Panc1 (cell line): Measurements from ENCODE around the gene WDR5. TPM values are rescaled to one million over a fixed set of nuclear protein-coding genes. Genes with fewer than 3 reads are reported as not detected.

ENCODE experiments used
- ATAC-seq: fragments of 200-7000 bp; cut with Tn5 transposase; 2 replicates; pipeline ENCODE4 v1.9.1; 2020; ENCODE audit warnings: mild to moderate bottlenecking, moderate library complexity
- BruUV-seq: library from RNA; stranded (reverse); fragments of 400-500 nt; replicated peaks from 2 replicates; lab custom pipeline; 2021; lab: Mats Ljungman, UMichigan
- CTCF ChIA-PET: fragments of 300-600 bp; sonication (Branson Sonifier 250); formaldehyde crosslinking; loops from one replicate; lab custom pipeline; 2022; ENCODE audit warnings: antibody characterized with exemption; lab: Charles Lee
- POLR2A ChIA-PET: fragments of 300-600 bp; sonication (Branson Sonifier 250); formaldehyde crosslinking; loops from one replicate; lab custom pipeline; 2022; ENCODE audit warnings: antibody characterized with exemption; lab: Charles Lee
- DNase-seq: peaks from one replicate; pipeline ENCODE4 v3.0.0-alpha.2; 2010; ENCODE audit warnings: low read depth, low spot score
- H3K27ac ChIP-seq: 2 replicates; pipeline ENCODE4 v1.5.1; 2011; ENCODE audit warnings: mild to moderate bottlenecking, low read length, inconsistent platforms
- H3K27me3 ChIP-seq: fragments of 200-500 bp; sonication (Bioruptor generic); 2 replicates; pipeline ENCODE4 v1.6.0; 2014; ENCODE audit warnings: low read length, inconsistent platforms; ENCODE audit not compliant: control insufficient read depth, insufficient read depth
- H3K36me3 ChIP-seq: fragments of 200-500 bp; sonication (Bioruptor generic); 2 replicates; pipeline ENCODE4 v1.5.1; 2014; ENCODE audit warnings: inconsistent platforms, mild to moderate bottlenecking, low read length, moderate library complexity; ENCODE audit not compliant: control insufficient read depth, insufficient read depth
- H3K4me1 ChIP-seq: 2 replicates; pipeline ENCODE4 v1.5.1; 2011; ENCODE audit warnings: inconsistent platforms, mild to moderate bottlenecking, low read length, moderate library complexity; ENCODE audit not compliant: control insufficient read depth, insufficient read depth
- H3K4me3 ChIP-seq, 2 experiments: 2 replicates each; pipeline ENCODE4 v1.5.1; 2011 to 2012; ENCODE audit warnings: low read depth in 2 of 2, low read length in 2 of 2, mild to moderate bottlenecking in 2 of 2, inconsistent platforms in 1 of 2, moderate library complexity in 1 of 2
- H3K9me3 ChIP-seq: fragments of 200-500 bp; sonication (Bioruptor generic); 2 replicates; pipeline ENCODE4 v1.5.1; 2014; ENCODE audit warnings: low read depth, mild to moderate bottlenecking, inconsistent platforms, low read length, moderate library complexity; ENCODE audit not compliant: control insufficient read depth, insufficient read depth
- POLR2AphosphoS5 ChIP-seq: IDR thresholded peaks from 2 replicates; pipeline ENCODE4 v1.6.1; 2012; ENCODE audit warnings: mild to moderate bottlenecking, low read depth, low read length, moderate library complexity
- SIN3A ChIP-seq: IDR thresholded peaks from 2 replicates; pipeline ENCODE4 v1.6.1; 2012; ENCODE audit warnings: low read depth, mild to moderate bottlenecking, low read length, moderate library complexity, borderline replicate concordance; ENCODE audit not compliant: insufficient read depth
- TCF7L2 ChIP-seq: IDR thresholded peaks from 2 replicates; pipeline ENCODE4 v1.6.1; 2011; ENCODE audit warnings: mild to moderate bottlenecking, low read depth, low read length, inconsistent platforms
- in situ Hi-C: cut with HindIII; loops from 2 replicates; pipeline ENCODE4 v1.10.0; 2016; ENCODE audit warnings: low sequenced_read_pairs, low pct_unique_long_range_greater_than_20kb
- intact Hi-C: fragments of 100-400 bp; cut with micrococcal nuclease; formaldehyde crosslinking; loops from one replicate; pipeline ENCODE4 v1.10.0; 2022; ENCODE audit not compliant: unreplicated experiment
- total RNA-seq: library from RNA; stranded (reverse); gene quantifications from one replicate; pipeline ENCODE4 v1.2.1, GENCODE V29; 2021; ENCODE audit not compliant: unreplicated experiment
- TF ChIP-seq, protein P1 (sequence below): fragments of 450-650 bp; IDR thresholded peaks from 2 replicates; pipeline ENCODE4 v1.5.1; 2017; ENCODE audit warnings: mild to moderate bottlenecking
- TF ChIP-seq, protein P2 (sequence below), 2 experiments: IDR thresholded peaks; 2 replicates each; pipeline ENCODE4 v1.6.1; 2011 to 2012; ENCODE audit warnings: low read depth in 2 of 2, control low read depth in 1 of 2, low read length in 1 of 2, mild to moderate bottlenecking in 1 of 2, moderate library complexity in 1 of 2; ENCODE audit not compliant: insufficient read depth in 1 of 2

WDR5 gene
- total RNA-seq, 1 experiment from 2014 or later: 36.9 TPM

DNA sequence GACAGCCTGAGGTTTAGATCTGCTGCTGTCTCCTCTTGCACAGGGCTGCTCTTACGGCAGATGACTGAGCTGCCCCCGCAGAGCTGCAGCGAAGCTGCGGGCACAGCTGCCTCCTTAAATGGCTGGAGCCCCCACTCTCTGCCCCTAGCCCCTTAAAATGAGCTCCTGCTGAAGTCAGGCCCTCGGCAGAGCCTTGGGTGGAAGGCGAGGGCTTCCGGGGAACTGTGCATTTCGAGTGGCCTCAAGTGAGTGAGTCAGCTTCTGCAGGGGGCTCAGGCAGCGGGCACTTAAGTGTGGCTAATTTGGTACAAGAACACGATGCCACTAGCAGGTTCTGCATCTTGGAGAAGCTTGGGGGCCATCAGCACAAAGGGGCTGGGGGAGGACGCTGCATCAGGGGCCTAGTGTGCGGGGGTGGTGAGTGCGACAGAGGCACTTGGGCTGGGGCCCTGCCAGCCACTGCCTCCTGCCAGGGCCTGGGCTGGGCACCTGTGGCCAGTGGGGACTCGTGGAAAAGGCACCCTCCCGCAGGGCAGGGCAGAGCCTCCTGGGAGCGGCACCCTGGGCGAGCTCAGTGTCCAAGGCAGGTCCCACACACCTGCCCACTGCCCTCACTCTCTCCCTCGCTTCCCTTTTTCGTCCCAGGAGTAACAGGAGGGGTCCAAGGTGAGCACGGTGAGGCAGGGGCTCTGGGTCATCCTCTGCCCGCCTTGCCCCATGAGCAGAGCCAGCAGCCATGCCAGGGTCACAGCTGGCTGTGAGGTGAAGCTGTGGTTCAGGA, 57.3 kb downstream of the WDR5 start:
- TF ChIP-seq SIN3A: no peak
- TF ChIP-seq POLR2AphosphoS5: no peak
- TF ChIP-seq, protein P1, sequence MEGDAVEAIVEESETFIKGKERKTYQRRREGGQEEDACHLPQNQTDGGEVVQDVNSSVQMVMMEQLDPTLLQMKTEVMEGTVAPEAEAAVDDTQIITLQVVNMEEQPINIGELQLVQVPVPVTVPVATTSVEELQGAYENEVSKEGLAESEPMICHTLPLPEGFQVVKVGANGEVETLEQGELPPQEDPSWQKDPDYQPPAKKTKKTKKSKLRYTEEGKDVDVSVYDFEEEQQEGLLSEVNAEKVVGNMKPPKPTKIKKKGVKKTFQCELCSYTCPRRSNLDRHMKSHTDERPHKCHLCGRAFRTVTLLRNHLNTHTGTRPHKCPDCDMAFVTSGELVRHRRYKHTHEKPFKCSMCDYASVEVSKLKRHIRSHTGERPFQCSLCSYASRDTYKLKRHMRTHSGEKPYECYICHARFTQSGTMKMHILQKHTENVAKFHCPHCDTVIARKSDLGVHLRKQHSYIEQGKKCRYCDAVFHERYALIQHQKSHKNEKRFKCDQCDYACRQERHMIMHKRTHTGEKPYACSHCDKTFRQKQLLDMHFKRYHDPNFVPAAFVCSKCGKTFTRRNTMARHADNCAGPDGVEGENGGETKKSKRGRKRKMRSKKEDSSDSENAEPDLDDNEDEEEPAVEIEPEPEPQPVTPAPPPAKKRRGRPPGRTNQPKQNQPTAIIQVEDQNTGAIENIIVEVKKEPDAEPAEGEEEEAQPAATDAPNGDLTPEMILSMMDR: no peak
- TF ChIP-seq, protein P2, sequence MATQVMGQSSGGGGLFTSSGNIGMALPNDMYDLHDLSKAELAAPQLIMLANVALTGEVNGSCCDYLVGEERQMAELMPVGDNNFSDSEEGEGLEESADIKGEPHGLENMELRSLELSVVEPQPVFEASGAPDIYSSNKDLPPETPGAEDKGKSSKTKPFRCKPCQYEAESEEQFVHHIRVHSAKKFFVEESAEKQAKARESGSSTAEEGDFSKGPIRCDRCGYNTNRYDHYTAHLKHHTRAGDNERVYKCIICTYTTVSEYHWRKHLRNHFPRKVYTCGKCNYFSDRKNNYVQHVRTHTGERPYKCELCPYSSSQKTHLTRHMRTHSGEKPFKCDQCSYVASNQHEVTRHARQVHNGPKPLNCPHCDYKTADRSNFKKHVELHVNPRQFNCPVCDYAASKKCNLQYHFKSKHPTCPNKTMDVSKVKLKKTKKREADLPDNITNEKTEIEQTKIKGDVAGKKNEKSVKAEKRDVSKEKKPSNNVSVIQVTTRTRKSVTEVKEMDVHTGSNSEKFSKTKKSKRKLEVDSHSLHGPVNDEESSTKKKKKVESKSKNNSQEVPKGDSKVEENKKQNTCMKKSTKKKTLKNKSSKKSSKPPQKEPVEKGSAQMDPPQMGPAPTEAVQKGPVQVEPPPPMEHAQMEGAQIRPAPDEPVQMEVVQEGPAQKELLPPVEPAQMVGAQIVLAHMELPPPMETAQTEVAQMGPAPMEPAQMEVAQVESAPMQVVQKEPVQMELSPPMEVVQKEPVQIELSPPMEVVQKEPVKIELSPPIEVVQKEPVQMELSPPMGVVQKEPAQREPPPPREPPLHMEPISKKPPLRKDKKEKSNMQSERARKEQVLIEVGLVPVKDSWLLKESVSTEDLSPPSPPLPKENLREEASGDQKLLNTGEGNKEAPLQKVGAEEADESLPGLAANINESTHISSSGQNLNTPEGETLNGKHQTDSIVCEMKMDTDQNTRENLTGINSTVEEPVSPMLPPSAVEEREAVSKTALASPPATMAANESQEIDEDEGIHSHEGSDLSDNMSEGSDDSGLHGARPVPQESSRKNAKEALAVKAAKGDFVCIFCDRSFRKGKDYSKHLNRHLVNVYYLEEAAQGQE (IDR thresholded peaks at IDR 0.05; ENCODE audit: insufficient read depth in 1 of 2, low read depth in 2 of 2, low read length in 1 of 2): no peak
- no peak for TF ChIP-seq TCF7L2
- ChIA-PET CTCF (no interaction called here), POLR2A (no interaction called here)
- no peak for DNase-seq
- Histone ChIP-seq H3K36me3 (no peaks in the 10 kb centered on the region), H3K4me1 (no peaks in the 10 kb centered on the region), H3K4me3 (no peak overlapping the region), H3K9me3 (no peaks in the 10 kb centered on the region), H3K27ac (no peak overlapping the region), H3K27me3 (no peaks in the 10 kb centered on the region)
- no peak for ATAC-seq
- in situ Hi-C loops (no loop called here), intact Hi-C loops (no loop called here)
- no TSS peak for BruUV-seq

DNA sequence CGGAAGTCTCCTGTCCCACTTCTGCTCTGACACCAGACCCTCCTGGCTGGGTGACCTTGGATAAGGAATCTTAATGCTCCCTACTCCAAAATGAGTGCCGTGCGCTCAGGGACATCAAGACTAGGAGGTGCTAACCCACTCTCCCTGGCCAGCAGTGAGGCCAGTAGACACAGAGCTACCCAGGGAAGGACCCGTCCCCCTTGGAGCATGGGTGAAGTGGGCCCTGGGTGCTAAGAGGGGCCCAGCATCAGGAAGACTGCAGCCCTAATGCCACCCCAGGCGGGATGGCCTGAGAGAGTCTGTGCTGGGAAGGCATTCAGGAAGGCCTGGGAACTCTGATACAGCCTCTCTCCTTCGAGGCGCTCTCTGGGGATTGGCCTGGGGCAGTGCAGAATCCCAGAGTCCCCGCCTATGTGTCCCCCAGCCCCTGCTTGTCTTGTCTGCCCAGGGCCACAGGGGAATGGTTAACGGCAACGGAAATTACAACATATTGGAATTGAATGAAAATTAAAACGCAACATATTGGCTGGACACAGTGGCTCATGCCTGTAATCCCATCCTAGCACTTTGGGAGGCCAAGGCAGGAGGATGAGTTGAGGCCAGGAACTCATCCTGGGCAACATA, 58.1 kb downstream of the WDR5 start:
- no peaks in the 10 kb centered on the region for H3K4me1 ChIP-seq
- POLR2A ChIA-PET: no interaction called here
- no peak for DNase-seq
- no peaks in the 10 kb centered on the region for H3K27me3 ChIP-seq
- no TSS peak for BruUV-seq
- no peaks in the 10 kb centered on the region for H3K9me3 ChIP-seq
- H3K36me3 ChIP-seq: no peaks in the 10 kb centered on the region
- intact Hi-C loops (no loop called here), in situ Hi-C loops (no loop called here)
- CTCF ChIA-PET: no interaction called here
- no peak overlapping the region for H3K27ac ChIP-seq
- TF ChIP-seq SIN3A (no peak), TCF7L2 (no peak), POLR2AphosphoS5 (no peak)
- TF ChIP-seq, protein P2 (IDR thresholded peaks at IDR 0.05; ENCODE audit: insufficient read depth in 1 of 2, low read depth in 2 of 2, low read length in 1 of 2): no peak
- TF ChIP-seq, protein P1: no peak
- ATAC-seq: no peak
- no peak overlapping the region for H3K4me3 ChIP-seq
